Panc1 (cell line): Measurements from ENCODE around the gene SNED1. TPM values are rescaled to one million over a fixed set of nuclear protein-coding genes. Genes with fewer than 3 reads are reported as not detected.
A peak's percentile ranks its signal among the peaks of the same experiment; 100 is the strongest.

Experiments used
- ATAC-seq: fragments of 200-7000 bp; cut with Tn5 transposase; 2 replicates; pipeline ENCODE4 v1.9.1; 2020; ENCODE audit warnings: mild to moderate bottlenecking, moderate library complexity
- BruUV-seq: library from RNA; stranded (reverse); fragments of 400-500 nt; replicated peaks from 2 replicates; lab custom pipeline; 2021; lab: Mats Ljungman, UMichigan
- CTCF ChIA-PET: fragments of 300-600 bp; sonication (Branson Sonifier 250); formaldehyde crosslinking; loops from one replicate; lab custom pipeline; 2022; ENCODE audit warnings: antibody characterized with exemption; lab: Charles Lee
- POLR2A ChIA-PET: fragments of 300-600 bp; sonication (Branson Sonifier 250); formaldehyde crosslinking; loops from one replicate; lab custom pipeline; 2022; ENCODE audit warnings: antibody characterized with exemption; lab: Charles Lee
- DNase-seq: peaks from one replicate; pipeline ENCODE4 v3.0.0-alpha.2; 2010; ENCODE audit warnings: low read depth, low spot score
- H3K27ac ChIP-seq: 2 replicates; pipeline ENCODE4 v1.5.1; 2011; ENCODE audit warnings: mild to moderate bottlenecking, low read length, inconsistent platforms
- H3K27me3 ChIP-seq: fragments of 200-500 bp; sonication (Bioruptor generic); 2 replicates; pipeline ENCODE4 v1.6.0; 2014; ENCODE audit warnings: low read length, inconsistent platforms; ENCODE audit not compliant: control insufficient read depth, insufficient read depth
- H3K36me3 ChIP-seq: fragments of 200-500 bp; sonication (Bioruptor generic); 2 replicates; pipeline ENCODE4 v1.5.1; 2014; ENCODE audit warnings: inconsistent platforms, mild to moderate bottlenecking, low read length, moderate library complexity; ENCODE audit not compliant: control insufficient read depth, insufficient read depth
- H3K4me1 ChIP-seq: 2 replicates; pipeline ENCODE4 v1.5.1; 2011; ENCODE audit warnings: inconsistent platforms, mild to moderate bottlenecking, low read length, moderate library complexity; ENCODE audit not compliant: control insufficient read depth, insufficient read depth
- H3K4me3 ChIP-seq, 2 experiments: 2 replicates each; pipeline ENCODE4 v1.5.1; 2011 to 2012; ENCODE audit warnings: low read depth in 2 of 2, low read length in 2 of 2, mild to moderate bottlenecking in 2 of 2, inconsistent platforms in 1 of 2, moderate library complexity in 1 of 2
- H3K9me3 ChIP-seq: fragments of 200-500 bp; sonication (Bioruptor generic); 2 replicates; pipeline ENCODE4 v1.5.1; 2014; ENCODE audit warnings: low read depth, mild to moderate bottlenecking, inconsistent platforms, low read length, moderate library complexity; ENCODE audit not compliant: control insufficient read depth, insufficient read depth
- POLR2AphosphoS5 ChIP-seq: IDR thresholded peaks from 2 replicates; pipeline ENCODE4 v1.6.1; 2012; ENCODE audit warnings: mild to moderate bottlenecking, low read depth, low read length, moderate library complexity
- SIN3A ChIP-seq: IDR thresholded peaks from 2 replicates; pipeline ENCODE4 v1.6.1; 2012; ENCODE audit warnings: low read depth, mild to moderate bottlenecking, low read length, moderate library complexity, borderline replicate concordance; ENCODE audit not compliant: insufficient read depth
- TCF7L2 ChIP-seq: IDR thresholded peaks from 2 replicates; pipeline ENCODE4 v1.6.1; 2011; ENCODE audit warnings: mild to moderate bottlenecking, low read depth, low read length, inconsistent platforms
- in situ Hi-C: cut with HindIII; loops from 2 replicates; pipeline ENCODE4 v1.10.0; 2016; ENCODE audit warnings: low sequenced_read_pairs, low pct_unique_long_range_greater_than_20kb
- intact Hi-C: fragments of 100-400 bp; cut with micrococcal nuclease; formaldehyde crosslinking; loops from one replicate; pipeline ENCODE4 v1.10.0; 2022; ENCODE audit not compliant: unreplicated experiment
- total RNA-seq: library from RNA; stranded (reverse); gene quantifications from one replicate; pipeline ENCODE4 v1.2.1, GENCODE V29; 2021; ENCODE audit not compliant: unreplicated experiment
- TF ChIP-seq, protein P1 (sequence below), 2 experiments: IDR thresholded peaks; 2 replicates each; pipeline ENCODE4 v1.6.1; 2011 to 2012; ENCODE audit warnings: low read depth in 2 of 2, control low read depth in 1 of 2, low read length in 1 of 2, mild to moderate bottlenecking in 1 of 2, moderate library complexity in 1 of 2; ENCODE audit not compliant: insufficient read depth in 1 of 2
- TF ChIP-seq, protein P2 (sequence below): fragments of 450-650 bp; IDR thresholded peaks from 2 replicates; pipeline ENCODE4 v1.5.1; 2017; ENCODE audit warnings: mild to moderate bottlenecking

Gene SNED1
- total RNA-seq, 1 experiment from 2014 or later: 11.0 TPM

DNA sequence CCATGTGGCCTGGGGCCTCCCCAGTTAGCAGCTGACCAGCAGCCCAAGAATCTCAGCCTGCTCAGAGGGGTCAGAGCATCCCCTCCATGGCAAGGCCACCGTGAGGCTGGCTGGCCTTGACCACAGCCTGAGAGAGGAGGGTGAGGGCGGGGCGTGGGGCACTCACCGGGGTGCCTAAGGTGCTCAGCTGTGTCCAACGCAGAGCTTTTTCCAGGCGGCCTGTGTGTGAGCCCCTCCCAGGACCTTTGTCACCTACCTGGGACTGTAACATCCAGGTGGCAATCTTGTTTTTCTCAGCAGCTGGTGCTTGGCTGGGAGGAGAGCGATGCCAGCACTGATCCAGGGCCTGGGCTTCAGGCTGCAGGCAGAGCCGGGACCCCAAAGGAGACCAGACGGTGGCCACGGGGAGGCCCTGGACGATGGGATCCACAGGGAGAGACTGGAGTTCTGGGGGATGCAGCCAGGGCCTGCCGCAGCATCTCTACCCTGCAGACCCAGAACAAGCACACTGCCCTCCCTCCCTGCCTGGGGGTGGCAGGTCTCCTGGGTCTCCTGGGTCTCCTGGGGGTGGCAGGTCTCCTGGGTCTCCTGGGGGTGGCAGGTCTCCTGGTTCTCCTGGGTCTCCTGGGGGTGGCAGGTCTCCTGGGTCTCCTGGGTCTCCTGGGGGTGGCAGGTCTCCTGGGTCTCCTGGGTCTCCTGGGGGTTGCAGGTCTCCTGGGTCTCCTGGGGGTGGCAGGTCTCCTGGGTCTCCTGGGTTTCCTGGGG is 12.3 kb downstream of the SNED1 start:
- Histone ChIP-seq H3K27ac (peak overlapping the region; percentile 68), H3K27me3 (no peaks in the 10 kb centered on the region), H3K4me3 (peak overlapping the region in 1 of 2 experiments; percentile 50; a peak in 3 of 4 replicates), H3K36me3 (no peaks in the 10 kb centered on the region), H3K9me3 (no peaks in the 10 kb centered on the region; the same call in 1 of the 2 replicates), H3K4me1 (peaks cover 34% of the 10 kb centered on the region)
- POLR2A ChIA-PET: no interaction called here
- in situ Hi-C loops: no loop called here
- ATAC-seq: no peak; the same call in 1 of the 2 replicates
- intact Hi-C loops: no loop called here
- TF ChIP-seq SIN3A (no peak), TCF7L2 (no peak), POLR2AphosphoS5 (no peak)
- TF ChIP-seq, protein P1, sequence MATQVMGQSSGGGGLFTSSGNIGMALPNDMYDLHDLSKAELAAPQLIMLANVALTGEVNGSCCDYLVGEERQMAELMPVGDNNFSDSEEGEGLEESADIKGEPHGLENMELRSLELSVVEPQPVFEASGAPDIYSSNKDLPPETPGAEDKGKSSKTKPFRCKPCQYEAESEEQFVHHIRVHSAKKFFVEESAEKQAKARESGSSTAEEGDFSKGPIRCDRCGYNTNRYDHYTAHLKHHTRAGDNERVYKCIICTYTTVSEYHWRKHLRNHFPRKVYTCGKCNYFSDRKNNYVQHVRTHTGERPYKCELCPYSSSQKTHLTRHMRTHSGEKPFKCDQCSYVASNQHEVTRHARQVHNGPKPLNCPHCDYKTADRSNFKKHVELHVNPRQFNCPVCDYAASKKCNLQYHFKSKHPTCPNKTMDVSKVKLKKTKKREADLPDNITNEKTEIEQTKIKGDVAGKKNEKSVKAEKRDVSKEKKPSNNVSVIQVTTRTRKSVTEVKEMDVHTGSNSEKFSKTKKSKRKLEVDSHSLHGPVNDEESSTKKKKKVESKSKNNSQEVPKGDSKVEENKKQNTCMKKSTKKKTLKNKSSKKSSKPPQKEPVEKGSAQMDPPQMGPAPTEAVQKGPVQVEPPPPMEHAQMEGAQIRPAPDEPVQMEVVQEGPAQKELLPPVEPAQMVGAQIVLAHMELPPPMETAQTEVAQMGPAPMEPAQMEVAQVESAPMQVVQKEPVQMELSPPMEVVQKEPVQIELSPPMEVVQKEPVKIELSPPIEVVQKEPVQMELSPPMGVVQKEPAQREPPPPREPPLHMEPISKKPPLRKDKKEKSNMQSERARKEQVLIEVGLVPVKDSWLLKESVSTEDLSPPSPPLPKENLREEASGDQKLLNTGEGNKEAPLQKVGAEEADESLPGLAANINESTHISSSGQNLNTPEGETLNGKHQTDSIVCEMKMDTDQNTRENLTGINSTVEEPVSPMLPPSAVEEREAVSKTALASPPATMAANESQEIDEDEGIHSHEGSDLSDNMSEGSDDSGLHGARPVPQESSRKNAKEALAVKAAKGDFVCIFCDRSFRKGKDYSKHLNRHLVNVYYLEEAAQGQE (IDR thresholded peaks at IDR 0.05; ENCODE audit: insufficient read depth in 1 of 2, low read depth in 2 of 2, low read length in 1 of 2): no peak
- TF ChIP-seq, protein P2, sequence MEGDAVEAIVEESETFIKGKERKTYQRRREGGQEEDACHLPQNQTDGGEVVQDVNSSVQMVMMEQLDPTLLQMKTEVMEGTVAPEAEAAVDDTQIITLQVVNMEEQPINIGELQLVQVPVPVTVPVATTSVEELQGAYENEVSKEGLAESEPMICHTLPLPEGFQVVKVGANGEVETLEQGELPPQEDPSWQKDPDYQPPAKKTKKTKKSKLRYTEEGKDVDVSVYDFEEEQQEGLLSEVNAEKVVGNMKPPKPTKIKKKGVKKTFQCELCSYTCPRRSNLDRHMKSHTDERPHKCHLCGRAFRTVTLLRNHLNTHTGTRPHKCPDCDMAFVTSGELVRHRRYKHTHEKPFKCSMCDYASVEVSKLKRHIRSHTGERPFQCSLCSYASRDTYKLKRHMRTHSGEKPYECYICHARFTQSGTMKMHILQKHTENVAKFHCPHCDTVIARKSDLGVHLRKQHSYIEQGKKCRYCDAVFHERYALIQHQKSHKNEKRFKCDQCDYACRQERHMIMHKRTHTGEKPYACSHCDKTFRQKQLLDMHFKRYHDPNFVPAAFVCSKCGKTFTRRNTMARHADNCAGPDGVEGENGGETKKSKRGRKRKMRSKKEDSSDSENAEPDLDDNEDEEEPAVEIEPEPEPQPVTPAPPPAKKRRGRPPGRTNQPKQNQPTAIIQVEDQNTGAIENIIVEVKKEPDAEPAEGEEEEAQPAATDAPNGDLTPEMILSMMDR: no peak
- no TSS peak for BruUV-seq
- CTCF ChIA-PET: no interaction called here
- DNase-seq: no peak

DNA sequence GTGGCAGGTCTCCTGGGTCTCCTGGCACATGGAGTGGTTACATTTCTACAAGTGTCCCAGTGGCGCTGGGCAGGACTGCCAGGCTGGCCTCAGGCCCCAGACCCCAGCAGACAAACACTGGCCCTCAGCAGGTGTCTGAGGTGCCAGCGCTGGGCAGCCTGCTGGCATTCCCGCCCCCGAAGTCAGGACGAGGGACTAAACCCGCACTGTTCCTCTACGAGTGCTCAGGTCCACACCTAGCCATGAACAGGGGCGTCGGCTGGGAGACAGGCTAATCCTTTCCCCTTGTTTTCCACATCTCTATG is 12.8 kb downstream of the SNED1 start:
- Histone ChIP-seq H3K4me3 (no peak overlapping the region), H3K27ac (peak overlapping the region; percentile 39; the same call in 1 of the 2 replicates), H3K27me3 (no peaks in the 10 kb centered on the region), H3K9me3 (no peaks in the 10 kb centered on the region), H3K36me3 (no peaks in the 10 kb centered on the region), H3K4me1 (peaks cover 34% of the 10 kb centered on the region)
- no TSS peak for BruUV-seq
- ChIA-PET CTCF (no interaction called here), POLR2A (no interaction called here)
- ATAC-seq (no peak), DNase-seq (no peak)
- in situ Hi-C loops (no loop called here), intact Hi-C loops (no loop called here)
- TF ChIP-seq, protein P1 (IDR thresholded peaks at IDR 0.05; ENCODE audit: insufficient read depth in 1 of 2, low read depth in 2 of 2, low read length in 1 of 2): no peak
- TF ChIP-seq POLR2AphosphoS5 (no peak), SIN3A (no peak), TCF7L2 (no peak)
- TF ChIP-seq, protein P2: no peak
